G401.6 (cell line): Measurements from ENCODE around the gene MRPL10.

Experiments used
- FAIRE-seq: peaks from 2 replicates; lab custom pipeline; 2012; peaks lifted over from hg19 to GRCh38; lab: Jason Lieb, UNC

The MRPL10 gene

DNA sequence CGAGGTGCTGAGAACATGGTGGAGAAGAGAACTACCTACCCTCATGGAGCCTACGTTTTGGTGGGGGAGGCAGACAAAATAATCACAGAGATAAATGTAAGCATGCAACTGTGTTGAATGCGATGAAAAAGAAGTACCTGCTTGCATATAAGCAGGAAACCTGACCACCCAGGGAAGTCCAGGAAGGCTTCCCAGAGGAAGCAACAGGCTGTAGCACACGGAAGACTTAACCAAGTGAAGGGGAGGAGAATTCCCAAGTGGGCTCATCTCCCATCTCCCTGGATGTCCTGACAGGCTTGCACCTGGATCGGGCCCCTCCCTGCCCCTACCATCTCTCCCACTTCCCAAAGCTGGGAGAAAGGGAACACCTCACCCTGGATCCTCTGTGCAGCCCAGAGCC lies 7.7 kb upstream of the MRPL10 start:
- FAIRE-seq, result no peak

DNA sequence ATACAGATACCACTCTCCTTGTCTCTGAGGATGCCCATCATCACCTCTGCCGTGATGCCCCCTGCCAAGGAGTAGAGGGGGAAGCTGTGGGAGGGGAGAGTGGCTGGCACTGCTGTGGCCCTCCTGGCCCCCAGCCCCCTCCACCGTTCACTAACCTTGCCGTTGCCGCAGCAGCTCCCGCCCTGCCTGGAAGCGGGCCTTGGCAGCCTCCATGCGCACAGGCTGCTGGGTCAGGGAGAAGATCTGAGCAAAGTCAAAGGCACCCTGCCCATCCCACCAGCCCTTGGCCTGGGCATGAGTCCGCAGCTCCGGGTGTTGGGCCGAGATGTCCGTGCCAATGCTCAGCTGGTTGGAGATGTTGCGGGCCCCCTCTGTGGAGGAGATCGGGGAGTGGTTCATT lies 7.3 kb upstream of the MRPL10 start:
- no peak for FAIRE-seq

DNA sequence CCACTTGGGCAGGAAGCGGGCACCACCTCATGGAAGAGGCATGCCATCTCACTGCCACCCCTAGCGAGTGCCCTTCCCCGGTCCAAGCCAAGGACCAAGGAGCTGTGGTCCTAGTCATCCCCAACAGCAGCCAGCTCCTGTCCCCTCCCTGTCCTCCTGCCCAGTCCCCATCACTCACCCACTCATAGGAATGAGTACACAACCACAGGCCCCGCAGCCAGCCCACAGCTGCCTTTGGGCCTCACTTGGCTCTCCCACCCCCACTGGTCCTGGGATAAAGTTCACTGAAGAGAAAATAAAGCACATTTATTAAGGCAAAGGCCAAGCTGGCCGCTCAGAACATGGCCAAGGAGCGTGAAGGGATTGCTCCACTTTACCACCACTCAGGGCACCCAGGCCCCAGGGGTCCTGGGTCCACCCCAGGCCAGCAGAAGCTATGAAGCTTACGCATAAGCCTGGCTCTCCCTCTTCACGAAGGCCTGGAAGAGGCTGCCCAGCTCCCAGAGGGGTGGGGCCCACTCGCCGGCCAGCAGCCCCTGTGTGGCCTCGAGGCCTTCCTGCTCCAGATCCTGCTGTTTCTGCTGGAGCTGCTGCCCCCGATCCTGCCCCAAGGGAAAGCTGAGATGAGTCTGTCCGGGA lies 6.2 kb upstream of the MRPL10 start:
- FAIRE-seq, result no peak

DNA sequence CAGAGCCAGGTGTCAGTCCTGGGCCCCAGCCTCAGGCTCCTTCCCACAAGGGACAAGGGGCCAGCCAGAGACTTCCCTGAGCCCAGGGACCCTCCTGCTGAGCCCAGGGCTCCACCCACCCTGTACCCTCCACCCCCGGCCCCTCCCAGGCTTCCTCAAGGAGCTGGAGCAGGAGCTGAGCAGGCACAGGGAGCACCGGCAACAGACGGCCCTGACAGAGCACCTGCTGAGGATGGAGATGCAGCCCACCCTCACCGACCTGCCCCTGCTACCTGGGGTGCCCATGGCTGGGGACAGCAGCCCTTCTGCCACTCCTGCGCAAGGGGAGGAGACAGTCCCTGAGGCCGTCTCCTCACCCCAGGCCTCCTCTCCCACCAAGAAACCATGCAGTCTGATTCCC lies 5.3 kb upstream of the MRPL10 start:
- FAIRE-seq, result no peak

DNA sequence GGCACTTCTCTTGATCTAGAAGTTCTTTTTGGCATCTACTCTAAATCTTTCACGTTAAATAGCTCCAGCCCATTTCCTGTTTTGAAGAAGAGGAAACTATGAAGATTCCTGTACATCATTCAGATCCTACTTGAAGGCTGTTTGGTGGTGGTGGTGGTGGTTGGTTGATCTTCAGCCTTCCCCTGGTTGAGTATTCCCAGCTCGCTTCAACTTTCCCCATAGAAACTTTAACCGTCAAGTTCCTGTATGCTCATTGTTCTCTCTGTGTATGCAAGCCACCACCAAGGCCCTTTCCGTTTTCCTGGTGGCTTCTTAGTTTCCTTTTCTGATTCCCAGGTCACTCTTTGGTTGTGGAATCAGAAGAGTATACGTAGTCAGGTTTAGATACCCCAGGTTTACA lies 3.4 kb upstream of the MRPL10 start:
- FAIRE-seq, result no peak

DNA sequence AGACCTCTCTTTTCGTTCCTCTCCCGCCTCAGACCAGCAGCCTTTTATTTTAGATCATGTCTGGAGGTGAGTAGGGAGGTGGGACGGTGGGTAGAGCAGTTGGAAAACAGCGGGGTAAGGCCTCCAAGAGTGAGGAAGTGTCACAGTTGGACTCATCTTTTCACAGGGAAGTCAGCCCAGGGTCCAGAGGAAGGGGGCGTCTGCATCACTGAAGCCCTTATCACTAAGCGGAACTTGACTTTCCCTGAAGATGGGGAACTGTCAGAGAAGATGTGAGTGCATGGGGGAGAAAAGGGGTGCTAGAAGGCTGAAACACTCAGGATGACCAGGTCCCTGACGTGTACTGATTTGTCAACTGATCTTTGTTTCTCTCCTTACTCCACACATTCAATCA lies 590 bp upstream of the MRPL10 start:
- FAIRE-seq, result no peak

DNA sequence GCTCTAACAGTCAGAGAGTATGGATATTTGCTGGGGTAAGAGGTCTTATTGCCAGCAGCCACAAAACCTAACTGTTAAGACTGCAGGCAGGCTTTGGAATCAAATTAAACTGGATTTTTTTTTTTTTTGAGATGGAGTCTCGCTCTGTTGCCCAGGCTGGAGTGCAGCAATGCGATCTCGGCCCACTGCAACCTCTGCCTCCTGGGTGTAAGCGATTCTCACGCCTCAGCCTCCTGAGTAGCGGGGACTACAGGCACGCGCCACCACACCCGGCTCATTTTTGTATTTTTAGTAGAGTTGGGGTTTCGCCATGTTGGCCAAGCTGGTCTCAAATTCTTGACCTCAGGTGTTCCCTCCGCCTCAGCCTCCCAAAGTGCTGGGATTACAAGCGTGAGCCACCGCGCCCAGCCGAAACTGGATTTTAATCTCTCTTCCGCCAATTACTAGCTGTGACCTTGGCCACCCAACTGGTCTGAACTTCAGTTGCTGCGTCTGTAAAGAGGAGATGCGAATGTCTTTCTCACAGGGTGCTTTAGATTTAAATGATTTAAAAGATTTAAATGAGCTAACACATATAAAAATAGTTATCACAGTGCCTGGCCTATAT lies 842 bp downstream of the MRPL10 start:
- FAIRE-seq, result no peak

DNA sequence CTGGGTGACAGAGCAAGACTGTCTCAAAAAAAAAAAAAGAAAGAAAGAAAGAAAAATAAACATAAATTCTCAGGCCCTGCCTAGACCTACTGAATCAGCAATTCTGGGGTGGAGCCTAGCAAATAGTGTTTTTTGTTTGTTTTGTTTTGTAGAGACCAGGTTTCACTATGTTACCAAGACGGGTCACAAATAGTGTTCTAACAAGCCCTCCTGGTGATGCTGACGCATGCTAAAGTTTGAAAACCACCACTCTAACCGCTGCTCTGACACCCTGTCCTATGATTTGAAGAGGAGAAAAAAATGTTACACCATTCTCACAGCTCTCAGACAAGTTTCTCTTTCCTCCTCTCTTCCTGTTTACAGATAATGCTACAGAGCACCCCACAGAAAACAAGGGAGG lies 1.5 kb downstream of the MRPL10 start:
- no peak for FAIRE-seq

DNA sequence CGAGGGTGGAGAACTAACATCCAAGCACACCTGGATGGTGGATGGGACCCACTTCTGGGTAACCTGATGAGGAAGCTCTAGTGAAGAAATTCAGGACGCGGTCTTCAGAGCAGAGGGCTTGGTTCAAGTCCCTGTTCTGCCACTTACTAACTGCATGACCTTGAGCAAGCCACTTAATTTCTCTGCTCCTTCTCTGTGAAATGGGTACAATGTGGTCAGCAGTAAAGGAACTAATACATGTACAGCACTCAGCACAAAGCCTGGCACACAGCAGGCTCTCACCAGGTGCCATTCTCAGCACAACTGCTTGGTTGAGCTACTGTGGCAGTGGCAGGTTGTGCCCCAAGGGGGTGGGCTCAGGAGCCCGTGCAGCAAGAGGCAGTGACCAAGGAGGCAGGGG lies 7.8 kb downstream of the MRPL10 start:
- FAIRE-seq, result no peak

DNA sequence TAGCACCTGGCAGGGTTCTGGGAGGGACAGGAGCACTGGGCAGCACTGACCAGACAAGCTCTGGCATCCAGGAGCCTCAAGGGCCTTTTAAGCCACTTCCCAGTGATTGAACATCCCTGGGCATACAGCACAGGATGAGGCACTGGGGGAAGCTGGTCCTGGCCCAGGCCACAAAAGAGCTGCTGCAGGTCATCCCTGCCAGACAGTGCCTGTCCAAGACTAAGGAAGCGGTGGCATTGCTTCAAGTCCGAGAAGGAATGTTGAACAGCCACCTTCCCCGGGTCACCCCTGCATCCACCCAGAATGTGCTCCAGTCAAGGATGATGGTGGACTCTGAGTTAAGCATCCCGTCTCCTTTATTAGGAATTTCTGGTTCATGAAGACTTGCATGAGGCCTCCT lies 8.6 kb downstream of the MRPL10 start:
- FAIRE-seq, result no peak

DNA sequence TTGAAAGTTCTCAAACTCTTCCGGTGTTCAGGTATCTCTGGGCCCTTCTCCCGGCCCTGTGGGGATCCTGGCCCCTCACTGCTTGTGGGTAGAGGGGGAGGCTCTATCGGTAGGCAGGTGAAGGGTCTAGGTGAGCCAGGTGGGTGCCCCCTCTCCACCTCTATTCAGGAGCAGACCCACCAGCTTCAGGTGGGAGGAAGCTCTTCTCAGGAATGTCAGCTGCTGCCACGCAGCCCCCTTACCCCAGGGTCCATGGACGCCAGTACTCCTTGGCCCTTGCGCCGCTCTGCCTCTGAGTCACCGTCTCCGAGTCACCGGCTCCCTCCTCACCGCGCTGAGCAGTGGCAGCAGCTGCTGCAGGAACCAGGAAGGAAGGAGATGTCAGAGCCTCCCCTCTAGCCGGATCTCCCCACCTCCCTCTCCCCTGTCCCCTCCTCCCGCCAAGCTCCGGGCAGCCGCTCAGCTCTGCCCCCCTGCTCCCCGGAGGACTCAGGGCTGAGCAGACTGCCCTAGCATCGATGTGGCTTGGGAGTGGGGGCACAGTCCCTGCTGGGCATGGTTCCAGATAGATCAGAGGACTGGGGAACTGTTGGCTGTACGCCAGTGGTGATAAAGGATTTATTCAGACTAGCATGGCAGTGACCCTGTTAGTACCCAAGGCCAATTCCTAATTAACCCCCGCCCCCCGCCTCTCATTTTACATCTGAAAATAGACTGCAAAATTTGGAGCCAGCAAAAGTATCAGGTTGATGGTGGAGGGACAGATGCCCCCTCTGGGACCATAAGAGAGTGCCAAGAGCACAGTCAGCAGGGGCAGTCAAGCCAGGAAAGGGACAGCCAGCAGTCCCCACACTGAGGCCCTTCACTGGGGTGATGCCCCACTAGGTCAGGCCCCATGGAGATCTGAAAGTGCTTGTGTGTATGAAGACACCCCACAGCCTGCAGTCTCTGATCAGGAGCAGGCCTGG lies 9.6 kb downstream of the MRPL10 start, which contains the start of gene OSBPL7:
TSS of gene OSBPL7 (minus strand) at position 371 of the 968 bp plus-strand sequence. CDS start 1,516 bp downstream, outside the sequence.
- FAIRE-seq, result peak; percentile 77

DNA sequence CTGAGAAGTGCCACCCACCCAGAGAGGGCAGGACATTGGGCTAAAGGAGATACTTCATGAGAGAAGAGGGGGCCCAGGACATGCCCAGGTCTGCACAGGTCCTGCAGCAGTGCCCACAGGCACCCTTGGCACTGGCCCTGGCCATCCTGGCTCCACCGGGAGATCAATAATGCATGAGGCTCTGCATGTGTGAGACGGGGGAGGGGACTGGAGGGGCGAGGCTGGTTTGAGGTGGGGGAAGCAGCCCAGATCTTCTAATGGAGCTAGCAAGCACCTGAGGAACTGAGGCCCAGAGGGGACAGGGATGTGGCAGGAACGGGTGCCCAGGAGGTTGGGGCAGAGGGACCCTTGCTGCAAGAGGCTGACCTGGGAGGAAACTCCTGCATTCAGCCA lies 10.3 kb downstream of the MRPL10 start:
- FAIRE-seq, result no peak

DNA sequence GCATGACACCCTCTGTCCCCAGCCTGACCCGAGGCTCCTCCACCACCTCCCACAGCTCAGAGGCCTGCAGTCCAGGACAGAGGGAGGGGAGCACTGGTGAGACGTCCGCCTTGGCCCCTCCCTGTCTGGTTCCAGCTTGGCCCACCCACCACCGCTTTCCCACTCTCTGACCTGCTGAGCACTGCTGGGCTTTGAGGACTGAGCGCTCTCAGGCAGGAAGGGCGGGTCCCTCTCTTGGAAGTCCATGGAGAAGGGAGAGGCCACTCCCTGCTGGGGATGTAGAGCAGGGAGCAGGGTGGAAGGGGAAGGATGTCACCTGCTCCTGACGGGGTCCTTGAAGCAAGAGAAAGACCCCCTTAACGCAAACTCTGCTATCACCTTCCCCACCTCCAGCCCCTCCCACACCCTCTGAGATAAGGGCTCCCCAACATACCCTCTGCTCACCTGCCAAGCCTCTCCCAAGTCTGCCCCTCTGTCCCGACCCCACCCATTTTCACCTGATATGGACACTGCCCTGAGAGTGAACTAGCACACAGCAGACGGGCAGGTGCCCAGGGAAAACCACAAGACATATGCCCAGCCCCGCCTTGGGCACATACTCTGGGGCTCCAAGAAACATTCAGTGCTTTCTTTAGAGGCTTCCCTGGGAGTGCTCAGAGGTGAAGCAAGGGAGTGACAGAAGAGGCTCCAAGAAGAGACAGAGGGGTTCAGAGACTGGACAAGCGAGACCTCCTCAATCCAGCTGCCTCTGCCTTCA lies 11.1 kb downstream of the MRPL10 start:
- no peak for FAIRE-seq

DNA sequence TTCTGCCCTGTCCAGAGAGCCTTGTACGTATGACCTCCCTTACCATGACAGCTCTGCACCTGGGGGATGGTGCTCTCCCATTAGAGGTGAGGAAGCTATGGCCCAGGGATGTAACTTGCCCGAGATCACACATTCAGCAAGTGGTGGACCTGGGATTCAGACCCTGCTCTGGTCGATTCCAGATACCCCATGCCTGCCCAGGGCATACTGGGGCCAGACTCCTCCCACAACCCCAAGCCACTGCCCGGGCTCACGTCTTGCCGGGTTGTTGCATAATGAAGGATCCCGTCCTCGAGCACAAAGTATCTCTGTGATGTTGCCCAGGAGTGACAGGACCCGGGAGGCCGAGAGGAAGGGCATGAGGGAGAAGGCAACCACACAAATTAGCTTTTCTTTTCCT lies 11.9 kb downstream of the MRPL10 start:
- FAIRE-seq, result no peak

DNA sequence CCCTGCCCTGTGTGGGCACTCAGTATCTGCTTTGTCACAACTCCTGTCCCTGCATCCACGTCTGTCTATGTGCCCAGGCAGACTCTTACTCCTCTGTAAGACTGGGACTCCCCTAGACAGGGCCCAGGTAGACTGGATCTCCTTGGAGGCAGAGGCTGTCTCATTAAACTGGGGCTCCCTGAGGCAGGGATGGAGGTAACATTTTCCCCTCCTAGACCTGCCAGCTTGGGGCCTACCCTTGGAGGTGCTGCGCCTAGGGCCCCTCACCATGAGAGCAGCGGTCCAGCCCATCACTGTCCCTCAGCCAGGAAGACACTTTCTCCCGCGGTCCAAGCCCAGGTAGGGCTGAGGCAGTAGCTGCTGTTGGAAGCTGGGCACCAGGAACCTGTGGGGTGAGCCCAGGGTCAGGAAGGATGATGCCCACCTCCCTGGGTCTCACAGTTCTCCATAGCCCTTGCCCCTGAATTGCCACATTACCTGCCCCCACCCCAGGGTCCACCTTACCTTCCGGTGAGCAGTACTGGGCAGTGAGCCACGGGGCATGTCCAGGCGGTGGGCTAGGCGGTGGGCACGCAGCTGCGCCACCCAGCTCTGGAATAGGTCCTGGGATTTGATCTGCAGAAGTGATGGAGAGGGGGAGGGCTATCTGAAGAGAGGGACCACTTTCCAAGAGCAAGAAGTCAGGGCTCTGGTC lies 13.2 kb downstream of the MRPL10 start:
- no peak for FAIRE-seq

DNA sequence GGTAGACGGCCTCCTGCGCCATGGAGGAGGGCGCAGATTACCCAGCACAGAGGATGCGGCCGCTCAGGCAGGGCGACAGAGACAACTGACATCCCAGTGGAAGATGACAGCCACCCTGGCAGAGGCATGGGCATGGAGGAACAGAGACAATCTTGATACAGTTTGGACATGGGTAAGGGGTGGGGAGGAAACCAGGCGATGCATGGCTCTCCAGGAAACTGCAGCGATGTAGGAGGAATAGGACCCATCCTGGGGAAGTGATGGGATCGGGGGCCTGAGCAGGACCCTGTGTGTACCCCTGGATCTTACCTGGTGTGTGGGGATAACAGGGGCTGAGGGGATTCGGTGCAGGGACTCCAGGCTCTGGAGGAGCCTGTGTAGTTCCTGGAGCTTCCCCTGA lies 14.4 kb downstream of the MRPL10 start:
- FAIRE-seq, result no peak

DNA sequence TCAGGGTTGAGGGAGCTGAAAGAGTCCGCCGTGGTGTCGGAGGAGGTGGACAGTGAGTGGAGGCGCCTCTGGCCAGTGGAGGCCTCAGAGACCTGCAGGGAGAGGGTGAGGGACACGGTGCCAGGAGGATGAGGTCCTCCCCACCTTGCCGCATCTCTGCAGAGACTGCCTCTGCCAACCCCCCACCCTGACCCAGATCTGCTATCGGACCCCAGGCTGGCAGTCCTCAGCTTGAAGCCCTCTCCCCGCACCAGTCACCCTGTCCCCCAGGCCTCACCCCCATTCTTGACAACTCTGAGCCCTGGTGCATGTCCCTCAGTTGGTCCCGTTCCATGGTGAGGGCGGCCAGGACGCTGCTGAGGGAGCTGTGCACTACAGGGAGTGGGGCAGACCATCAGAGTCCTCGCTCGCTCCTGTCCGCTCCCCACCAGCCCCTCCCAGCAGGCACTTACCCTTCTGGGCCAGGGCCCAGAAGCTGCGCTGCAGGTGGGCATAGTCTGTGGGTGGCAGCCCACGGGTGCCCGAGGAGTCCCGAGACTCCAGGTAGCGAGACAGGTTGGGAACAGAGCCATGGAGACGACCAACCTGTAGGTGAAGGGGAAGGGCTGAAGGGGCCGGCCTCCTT lies 15.1 kb downstream of the MRPL10 start:
- FAIRE-seq, result no peak

DNA sequence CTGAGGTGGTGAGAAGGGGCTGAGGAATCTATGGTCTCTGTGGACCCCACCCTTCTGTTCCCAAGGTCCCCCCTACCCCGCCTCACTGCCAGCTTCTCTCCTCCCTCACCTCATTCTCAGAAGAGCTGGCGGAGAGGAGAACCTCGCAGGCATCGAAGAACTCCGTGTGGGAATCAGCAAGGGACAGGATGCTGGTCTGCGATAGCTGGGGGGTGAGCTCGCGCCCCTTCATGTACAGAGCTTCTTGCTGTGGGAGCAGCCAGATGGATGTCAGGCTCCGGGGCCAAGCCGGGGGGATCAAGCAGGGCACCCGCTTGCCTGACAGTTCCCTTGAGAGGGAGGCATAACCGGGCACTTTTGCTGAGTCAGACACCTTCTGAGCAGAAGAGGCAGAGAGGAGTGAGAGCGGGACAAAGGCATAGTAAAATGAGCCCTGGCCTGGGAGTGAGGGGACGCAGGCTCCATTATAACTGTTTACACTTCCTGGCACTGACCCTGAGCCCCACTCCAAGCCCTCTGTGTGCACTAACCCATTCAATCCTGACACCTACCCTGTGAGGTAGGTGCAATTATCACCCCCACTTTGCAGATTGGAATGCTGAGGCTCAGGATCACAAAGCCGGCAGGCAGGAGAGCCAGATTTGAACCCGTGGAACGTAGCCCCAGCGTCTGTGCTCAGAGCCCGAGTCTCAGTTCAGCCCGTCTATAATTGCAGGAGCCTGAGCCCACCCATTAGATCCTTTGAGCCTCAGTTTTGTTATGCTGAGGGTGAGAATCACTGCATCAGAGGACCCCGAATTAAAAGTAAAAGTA lies 16.0 kb downstream of the MRPL10 start:
- FAIRE-seq, result no peak

DNA sequence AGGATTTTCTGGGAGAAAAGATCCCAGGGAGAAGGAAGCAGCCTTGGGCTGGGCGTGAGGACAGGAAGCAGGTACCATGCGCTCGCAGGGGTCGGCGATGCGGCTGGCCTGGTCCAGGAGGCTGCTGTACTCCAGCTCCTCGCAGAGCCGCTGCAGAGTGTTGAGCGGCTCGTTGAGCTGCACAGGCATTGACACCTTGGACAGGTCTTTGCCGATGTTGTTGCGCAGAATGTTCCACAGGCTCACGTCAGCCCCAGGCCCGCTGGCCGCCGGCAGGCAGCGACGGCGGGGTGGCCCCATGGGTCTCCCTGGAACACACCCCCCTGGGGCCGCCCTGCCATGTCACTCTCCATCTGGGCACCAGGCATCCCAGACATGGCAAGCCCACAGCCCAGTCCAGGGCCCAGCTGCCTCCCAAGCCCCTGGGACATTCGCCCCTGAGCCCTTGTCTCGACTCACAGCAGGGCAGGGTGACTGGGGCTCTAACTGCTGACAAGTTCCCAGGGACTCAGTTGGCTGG lies 17.8 kb downstream of the MRPL10 start:
- no peak for FAIRE-seq

DNA sequence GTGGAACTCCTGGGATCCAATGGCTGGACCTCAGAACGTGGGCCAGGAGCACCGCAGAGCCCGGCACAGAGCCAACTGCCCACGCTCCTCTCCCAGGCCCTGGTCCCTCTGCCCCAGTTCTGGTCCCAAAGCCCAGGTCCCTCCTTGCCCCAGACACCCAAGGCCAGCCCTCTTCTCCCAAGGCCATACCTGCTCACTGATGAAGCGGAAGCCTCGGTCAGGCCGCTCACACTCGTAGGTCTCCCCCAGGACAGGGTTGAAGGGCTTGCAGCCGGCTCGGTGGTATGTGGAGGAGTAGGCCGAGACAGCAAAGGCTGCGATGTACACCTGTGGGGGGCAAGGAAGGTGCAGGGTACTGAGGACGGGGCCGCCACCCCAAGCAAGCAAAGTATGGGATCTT lies 18.3 kb downstream of the MRPL10 start:
- FAIRE-seq, result no peak
